Astrocyte of the cerebellum (primary cell): Measurements from ENCODE around the gene PXT1.
A peak's percentile ranks its signal among the peaks of the same experiment; 100 is the strongest.

Source experiments
- DNase-seq: peaks from one replicate; pipeline ENCODE4 v3.0.0-alpha.2; 2011; ENCODE audit warnings: low read depth
- H3K4me3 ChIP-seq: 2 replicates; pipeline ENCODE4 v1.5.1; 2011; ENCODE audit warnings: mild to moderate bottlenecking, low read depth, low read length, moderate library complexity
- in situ Hi-C: cut with HindIII; loops from 2 replicates; pipeline ENCODE4 v1.10.0; 2017; ENCODE audit warnings: low sequenced_read_pairs
- TF ChIP-seq, protein P1 (sequence below): IDR thresholded peaks from 2 replicates; pipeline ENCODE4 v1.5.1; 2012; ENCODE audit warnings: low read length, low read depth, moderate library complexity, mild to moderate bottlenecking; ENCODE audit errors: missing control alignments

Gene PXT1

DNA sequence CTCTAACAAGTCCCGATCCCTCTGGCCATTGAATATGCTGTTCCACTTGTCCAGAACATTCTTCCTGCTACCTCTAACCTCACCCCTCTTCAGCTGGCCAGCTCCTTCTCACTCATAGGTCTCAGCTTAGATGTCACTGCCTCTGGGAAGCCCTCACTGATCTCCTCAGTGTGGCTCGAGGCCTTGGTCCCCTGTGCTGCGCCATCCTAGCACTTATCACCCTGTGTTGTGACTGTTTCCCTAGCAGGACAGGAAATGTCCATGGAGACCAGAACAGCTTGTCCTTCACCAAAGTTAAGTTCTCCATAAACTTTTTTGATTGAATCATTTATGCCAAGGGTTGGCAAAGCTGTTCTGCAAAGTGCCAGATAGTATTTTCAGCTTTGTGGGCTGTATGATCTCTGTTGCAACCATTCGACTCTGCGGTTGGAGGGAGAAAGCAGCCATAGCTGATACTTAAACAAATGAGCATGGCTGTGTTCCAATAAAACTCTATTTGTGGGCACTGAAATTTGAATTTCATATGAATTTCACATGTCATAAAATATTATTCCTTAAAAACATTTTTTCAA is 99.5 kb downstream of the PXT1 start:
- in situ Hi-C loops = no loop called here
- H3K4me3 ChIP-seq = no peak overlapping the region
- TF ChIP-seq, protein P1, sequence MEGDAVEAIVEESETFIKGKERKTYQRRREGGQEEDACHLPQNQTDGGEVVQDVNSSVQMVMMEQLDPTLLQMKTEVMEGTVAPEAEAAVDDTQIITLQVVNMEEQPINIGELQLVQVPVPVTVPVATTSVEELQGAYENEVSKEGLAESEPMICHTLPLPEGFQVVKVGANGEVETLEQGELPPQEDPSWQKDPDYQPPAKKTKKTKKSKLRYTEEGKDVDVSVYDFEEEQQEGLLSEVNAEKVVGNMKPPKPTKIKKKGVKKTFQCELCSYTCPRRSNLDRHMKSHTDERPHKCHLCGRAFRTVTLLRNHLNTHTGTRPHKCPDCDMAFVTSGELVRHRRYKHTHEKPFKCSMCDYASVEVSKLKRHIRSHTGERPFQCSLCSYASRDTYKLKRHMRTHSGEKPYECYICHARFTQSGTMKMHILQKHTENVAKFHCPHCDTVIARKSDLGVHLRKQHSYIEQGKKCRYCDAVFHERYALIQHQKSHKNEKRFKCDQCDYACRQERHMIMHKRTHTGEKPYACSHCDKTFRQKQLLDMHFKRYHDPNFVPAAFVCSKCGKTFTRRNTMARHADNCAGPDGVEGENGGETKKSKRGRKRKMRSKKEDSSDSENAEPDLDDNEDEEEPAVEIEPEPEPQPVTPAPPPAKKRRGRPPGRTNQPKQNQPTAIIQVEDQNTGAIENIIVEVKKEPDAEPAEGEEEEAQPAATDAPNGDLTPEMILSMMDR = no peak
- DNase-seq = no peak

DNA sequence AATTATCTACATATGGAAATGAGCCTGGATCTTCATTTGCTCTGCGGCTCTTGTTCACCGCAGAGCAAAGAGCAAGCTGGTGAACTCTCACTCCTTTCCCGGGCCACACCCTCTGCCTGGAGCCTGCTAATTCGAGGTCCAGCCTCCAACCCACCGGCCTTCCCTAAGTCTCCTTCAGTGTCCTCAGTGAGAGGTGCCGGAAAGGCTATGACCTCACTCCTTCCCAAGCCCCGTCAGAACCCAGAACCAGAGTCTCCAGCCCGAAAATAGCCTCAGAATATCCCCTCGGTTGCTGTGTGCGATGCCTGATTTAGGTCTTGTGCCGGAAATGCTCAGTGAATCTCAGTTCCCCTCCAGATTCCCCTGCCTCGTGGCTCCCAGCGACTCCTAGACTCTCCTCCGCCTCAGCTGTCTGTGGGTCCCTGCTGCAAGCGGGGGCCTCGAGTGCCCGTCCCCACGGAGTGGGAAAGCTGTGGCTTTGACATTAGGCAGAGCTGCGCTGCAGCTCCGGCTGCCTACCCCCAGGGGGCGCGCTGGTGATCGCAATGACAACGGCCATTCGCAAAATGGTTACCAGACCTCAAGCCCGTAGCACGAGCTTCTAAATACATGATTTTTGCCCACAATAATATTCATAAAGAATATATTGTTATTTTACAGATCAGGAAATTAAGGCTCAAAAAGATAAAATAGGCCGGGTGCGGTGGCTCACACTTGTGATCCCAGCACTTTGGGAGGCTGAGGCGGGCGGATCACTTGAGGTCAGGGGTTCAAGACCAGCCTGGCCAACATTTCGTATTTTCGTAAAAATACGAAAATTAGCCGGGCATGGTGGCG is 101.8 kb downstream of the PXT1 start:
- DNase-seq = peak; percentile 28
- H3K4me3 ChIP-seq = no peak overlapping the region
- in situ Hi-C loops = no loop called here
- TF ChIP-seq, protein P1 = peak; percentile 97
